ENCODE results near the gene AKAP6.
A peak's percentile ranks its signal among the peaks of the same experiment; 100 is the strongest.
"Not testable (repeated sequence)": the region's sequence is repeated elsewhere in the genome, so short reads cannot be mapped to it uniquely, and the experiment has no call there.

The AKAP6 gene

GRCh38 chr14:32545095-32545494 is 216.0 kb downstream of the AKAP6 start:
- no peak for DNase-seq

- DNase-seq, result no peak
Observed at GRCh38 chr14:32545506-32546210, 216.6 kb downstream of the AKAP6 start.

DNA sequence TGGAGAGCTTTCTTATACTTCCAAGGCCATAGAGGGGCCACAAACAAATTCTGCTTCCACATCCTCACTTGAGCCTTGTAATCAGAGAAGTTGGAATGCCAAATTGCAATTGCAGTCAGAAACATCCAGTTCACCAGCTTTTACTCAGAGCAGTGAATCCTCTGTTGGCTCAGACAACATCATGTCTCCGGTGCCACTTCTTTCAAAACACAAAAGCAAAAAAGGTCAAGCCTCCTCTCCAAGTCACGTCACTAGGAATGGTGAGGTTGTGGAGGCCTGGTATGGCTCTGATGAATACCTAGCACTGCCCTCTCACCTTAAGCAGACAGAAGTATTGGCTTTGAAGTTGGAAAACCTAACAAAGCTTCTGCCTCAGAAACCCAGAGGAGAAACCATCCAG is 217.1 kb downstream of the AKAP6 start:
- no peak for DNase-seq

GRCh38 chr14:32552766-32553165 is 223.7 kb downstream of the AKAP6 start:
- DNase-seq, result no peak

DNA sequence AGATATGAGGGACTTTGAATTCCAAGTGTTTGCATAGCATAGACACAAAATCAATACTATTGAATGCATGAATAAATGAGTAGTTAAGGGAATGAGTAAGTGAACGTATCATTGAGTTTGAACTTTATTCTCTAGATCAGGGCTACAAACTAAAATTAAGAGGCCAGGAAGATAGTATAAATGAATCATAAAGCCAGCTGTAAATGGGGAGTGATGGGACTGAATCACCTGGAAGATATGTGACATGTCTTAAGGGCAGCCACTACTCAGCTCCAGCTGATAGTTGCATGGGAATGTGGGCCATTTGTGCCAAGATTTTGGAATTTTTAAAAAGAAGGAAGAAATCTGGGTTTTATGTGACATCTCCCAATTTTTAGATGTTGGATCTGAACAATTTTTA is 229.9 kb downstream of the AKAP6 start:
- DNase-seq, result no peak

DNA sequence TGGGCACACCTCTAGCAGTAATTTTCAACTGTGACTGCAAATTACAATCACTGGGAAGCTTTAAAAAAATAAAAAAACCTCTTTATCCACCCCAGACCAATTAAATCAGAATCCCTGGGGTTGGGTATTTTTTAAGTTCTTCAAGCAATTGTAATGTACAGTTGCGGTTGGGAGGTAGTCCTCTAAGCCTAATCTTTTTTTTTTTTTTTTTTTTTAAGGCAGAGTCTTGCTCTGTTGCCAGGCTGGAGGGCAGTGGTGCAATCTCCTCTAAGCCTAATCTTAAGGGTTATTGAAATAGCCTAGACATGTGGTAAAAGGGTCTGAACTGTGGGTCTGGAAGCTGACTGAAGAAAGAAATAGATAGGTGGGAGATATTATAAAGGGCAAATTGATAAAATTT is 230.5 kb downstream of the AKAP6 start:
- no peak for DNase-seq

GRCh38 chr14:32560209-32560857 is 231.2 kb downstream of the AKAP6 start:
- peak; percentile 72 for DNase-seq

DNA sequence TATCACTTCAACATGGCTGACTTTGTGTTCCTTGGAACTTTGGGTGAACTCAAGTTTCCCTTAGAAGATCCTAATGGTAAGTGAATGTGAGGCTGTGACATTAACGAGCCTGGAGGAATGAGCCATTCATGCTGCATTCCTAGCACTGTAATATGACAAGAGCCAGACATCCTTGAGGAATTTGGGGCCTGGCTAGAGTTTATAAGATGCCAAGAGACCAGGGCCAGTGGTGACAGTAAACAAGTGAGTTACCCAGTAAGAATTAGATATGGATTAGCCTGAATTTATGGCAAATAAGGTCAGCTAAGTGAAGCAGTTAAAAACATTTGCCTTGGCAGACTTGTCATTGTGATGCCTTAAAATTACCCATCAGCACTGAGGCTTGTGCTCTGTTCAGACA is 232.4 kb downstream of the AKAP6 start:
- no peak for DNase-seq

DNA sequence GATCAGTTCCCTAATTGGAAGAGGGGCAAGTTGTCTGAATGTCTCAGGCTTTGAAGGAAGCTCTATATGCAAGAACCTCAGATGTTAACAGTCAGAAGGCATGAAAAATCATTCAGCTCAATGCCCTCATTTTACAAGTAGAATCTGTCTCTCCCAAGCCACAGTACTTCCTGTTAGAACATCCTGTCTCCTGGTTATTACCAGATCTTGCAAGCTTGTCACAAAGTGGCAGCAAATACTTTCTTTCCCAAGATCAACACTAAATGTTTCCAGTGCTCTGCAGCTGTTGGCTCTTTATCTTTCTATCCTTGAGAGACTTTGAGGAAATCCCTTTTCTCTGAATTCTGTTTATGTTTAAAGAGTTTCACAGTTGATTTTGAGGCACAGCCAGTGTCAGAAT is 235.5 kb downstream of the AKAP6 start:
- DNase-seq, result no peak

GRCh38 chr14:32565256-32565655 is 236.2 kb downstream of the AKAP6 start:
- no peak for DNase-seq

GRCh38 chr14:32567543-32568384 is 238.7 kb downstream of the AKAP6 start:
- DNase-seq, result no peak

DNA sequence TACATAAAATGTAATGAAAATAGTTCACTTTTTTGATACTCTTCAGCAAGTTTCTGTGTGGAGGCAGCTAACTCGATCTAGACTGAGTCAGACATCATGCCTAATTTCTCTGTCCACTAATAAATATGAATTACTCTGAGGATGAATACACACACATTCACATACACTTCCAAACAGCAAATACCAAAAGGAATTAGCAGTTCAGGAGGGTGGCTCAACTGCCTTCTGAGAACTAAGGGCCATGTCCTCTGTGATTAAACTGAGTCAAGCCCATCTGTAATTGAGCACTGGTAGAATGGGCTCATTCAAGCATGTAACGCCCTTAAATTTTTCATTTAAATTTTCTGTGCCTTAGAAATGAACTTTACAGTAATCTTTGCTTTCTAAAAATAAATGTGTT is 242.5 kb downstream of the AKAP6 start:
- DNase-seq, result no peak

GRCh38 chr14:32571995-32572866 is 243.1 kb downstream of the AKAP6 start:
- no peak for DNase-seq

DNA sequence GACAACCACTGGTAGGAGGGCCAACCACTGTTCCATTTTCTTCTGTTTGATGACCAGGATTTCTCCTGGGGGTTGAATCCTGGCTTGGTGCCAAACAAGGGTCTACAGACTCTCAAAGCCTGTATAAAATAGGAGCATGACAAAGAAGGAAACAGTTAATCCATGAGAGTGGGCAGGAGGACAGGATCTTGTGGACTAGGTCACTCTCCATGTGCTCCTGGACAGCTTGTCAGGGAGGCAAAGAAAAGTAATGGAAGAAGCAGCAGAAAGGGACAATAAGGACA is 243.7 kb downstream of the AKAP6 start:
- DNase-seq, result no peak

GRCh38 chr14:32574269-32574668 is 245.2 kb downstream of the AKAP6 start:
- no peak for DNase-seq

DNA sequence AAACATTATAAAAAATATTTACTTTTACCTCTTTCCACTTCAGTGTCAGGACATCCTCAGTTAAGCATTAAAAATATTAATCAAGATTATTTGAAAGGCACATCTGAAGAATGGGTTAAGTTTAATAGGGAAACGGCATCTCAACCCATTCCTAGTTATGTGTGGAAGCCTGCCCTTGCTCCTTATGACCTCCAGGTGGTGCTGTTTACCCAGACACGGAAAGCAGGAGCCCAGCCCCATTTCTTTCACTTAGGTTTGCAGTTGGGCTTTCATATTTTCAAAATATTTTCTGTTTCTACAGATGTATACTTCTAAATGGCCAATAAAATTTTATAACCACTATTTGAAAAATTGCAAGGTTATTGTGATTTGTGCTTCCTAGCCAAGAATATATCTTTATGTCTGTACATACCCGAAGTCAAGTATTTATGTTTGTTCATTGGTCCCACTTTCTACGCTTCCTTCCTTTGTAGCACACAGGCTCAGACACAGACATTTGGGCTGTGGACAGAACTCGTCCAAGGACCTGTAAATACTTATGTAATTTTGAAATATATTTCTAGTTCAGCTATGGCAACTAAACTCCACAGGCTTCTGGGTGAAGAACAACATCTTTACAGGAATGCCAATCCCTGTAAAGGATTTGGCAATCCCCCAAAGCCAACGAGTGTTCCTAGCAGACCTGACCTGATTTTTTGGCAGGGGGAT is 247.1 kb downstream of the AKAP6 start:
- DNase-seq, result peak; percentile 64

- no peak for DNase-seq
Observed at GRCh38 chr14:32576977-32577376, 247.9 kb downstream of the AKAP6 start.

GRCh38 chr14:32578181-32578580 is 249.1 kb downstream of the AKAP6 start:
- no peak for DNase-seq

GRCh38 chr14:32583427-32583826 is 254.3 kb downstream of the AKAP6 start:
- not testable (repeated sequence) for DNase-seq

DNA sequence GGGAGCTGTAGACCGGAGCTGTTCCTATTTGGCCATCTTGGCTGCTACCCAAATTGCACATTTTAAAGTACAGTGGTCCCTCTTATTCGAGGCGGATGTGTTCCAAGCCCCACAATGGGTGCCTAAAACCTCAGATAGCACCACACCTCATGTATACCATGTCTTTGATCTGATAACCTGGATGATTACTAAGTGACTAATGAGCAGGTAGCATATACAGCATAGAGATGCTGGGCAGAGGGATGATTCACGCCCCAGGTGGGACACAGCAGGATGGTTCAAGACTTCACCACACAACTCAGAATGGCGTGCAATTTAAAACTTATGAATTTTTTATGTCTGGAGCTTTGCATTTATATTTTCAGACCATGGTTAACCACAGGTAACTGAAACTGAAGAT is 255.0 kb downstream of the AKAP6 start:
- DNase-seq, result no peak

DNA sequence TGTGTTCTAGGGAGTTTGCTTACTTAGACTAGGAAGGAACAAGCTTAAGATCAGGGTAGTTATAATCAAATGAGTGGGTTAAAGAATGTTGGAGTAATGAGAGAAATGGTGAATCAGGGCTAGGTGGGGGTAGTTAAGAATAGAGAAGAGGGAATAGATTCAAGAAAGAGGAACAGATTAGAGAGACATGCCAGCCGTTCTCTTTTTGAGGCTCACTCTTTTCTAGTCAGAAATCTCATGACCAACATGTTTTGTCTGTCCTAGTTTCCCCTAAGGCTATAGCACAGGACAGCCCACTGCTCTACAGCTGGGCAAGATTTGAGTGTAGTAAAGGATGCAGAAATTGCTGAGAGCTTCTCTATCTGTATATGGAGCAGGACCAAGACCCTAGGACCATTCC is 258.4 kb downstream of the AKAP6 start:
- no peak for DNase-seq

Measured in NCI-H748 treated with DMSO at 0.1 percent for 48 hours (cell line).